HG02642 (cell line): Measurements from ENCODE around the gene SLC6A17.
A peak's percentile ranks its signal among the peaks of the same experiment; 100 is the strongest.

ENCODE experiments used
- ATAC-seq: cut with Tn5 transposase; IDR thresholded peaks from one replicate; pipeline ENCODE4 v1.9.1; 2021; ENCODE audit warnings: mild to moderate bottlenecking; ENCODE audit not compliant: unreplicated experiment, poor library complexity

Gene SLC6A17

GRCh38 chr1:110198746-110199145 lies 48.5 kb downstream of the SLC6A17 start:
- ATAC-seq = no peak

DNA sequence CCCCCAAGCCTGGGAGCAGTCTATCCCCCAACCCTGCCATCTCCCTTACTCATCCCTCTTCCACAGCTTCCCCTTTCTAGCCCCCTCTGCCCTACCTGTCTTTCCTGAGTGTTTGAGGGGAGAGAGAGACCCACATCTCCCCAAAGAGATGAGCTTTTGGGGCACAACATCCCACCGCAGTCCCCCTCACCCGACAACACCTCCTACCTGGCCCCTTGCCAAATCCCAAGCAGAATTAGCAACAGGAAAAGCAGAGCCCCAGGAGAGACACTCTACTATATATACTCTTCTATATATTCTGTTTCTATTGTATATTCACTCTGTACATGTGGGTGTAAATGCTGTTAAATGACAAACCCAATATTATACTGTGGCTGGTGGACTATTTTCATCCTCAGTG lies 49.9 kb downstream of the SLC6A17 start:
- ATAC-seq = no peak

GRCh38 chr1:110200666-110201065 lies 50.4 kb downstream of the SLC6A17 start:
- no peak for ATAC-seq

DNA sequence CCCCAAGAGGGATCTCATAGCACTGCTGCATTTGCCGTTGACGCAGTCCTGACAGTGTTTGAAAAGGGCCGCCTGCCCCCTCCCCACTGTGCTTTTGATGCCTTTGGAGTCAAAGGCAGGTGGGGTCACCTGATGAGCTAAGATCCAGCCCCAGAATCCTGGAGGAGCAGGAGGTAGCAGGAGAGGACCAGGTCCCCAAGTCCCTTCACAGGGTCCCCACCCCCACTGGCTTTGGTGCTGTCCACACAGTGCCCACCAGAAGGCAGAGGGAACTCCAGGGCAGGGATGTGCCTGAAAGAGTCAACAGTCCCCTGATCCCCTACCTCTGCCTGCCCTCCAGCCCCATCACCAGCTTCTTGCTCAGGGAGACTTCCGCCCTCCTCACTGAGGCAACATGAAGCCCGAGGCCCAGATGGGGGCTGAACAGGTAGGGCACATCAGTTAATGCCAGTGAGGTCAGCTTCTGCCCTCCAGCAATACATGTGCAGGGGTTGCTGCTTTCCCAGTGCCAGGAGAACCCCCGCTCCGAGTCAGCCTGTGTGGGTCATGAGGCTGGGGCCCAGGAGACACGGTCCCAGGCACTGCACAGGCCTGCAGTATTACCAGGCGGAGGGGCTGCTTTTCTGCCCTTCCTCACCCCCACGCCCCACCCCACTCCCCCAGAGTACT lies 51.0 kb downstream of the SLC6A17 start:
- ATAC-seq = no peak

GRCh38 chr1:110203021-110203661 lies 52.8 kb downstream of the SLC6A17 start:
- ATAC-seq = no peak

GRCh38 chr1:110205156-110205555 lies 54.9 kb downstream of the SLC6A17 start:
- ATAC-seq = no peak

DNA sequence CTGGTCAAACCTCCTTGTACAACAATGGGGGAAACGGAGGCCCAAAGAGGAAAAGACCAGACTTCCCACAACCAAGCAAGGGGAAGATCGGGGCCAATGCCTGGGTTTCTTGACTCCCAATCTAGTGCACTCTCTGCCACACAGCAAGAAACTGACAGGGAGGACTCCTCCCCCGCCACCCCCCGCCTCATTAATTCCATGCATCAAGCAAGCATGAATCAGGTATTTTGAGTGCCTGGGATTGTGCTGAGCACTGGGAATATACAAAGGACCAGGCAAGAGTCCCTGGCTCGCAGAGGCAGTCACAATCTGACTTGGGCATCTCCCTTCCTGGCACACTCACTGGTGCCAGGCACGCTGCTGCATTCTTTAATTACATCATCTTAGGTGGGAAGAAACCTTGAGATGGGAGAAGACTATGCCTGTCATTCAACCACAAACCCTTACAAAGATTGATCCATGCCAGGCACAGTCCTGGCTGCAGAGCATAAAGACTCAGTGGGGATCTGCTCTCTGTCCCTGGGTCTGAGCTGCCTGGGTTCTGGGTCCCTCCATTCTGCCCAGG lies 55.4 kb downstream of the SLC6A17 start:
- no peak for ATAC-seq

- no peak for ATAC-seq
Observed at GRCh38 chr1:110206261-110206920, 56.1 kb downstream of the SLC6A17 start.

GRCh38 chr1:110207831-110208230 lies 57.5 kb downstream of the SLC6A17 start:
- no peak for ATAC-seq

DNA sequence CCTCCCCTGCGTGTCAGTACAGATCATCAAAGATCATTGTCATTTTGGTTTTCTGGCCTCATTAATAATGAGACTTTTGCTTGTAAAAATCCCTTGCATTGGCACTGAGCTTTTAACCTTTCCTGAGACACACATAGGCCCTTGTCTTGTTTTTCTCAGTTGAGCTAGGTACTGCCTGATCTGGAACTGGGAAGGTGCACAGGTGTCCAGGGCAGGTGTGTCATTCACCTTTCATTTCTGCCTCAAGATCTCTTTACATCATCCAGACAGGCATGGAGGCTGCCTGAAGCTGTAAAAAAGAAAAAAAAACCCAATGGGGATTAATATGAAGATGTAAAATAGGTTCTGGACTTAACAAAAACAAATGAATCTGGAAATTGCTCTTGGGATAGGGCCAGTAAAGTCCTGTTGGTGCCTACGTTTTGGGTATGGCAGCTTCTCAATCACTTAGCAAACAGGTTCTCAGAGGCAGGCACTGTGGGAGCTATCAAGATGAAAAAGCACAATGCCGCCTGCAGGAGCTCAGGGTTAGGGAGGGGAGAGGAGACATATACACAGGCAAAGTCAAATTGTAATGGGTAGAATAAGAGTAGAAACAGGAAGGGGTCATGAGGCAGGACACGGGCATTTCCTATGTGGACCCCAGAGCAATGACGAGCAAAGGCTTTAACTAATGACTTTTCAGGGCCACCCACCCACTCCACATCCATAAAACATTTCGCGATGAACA lies 58.8 kb downstream of the SLC6A17 start:
- no peak for ATAC-seq

DNA sequence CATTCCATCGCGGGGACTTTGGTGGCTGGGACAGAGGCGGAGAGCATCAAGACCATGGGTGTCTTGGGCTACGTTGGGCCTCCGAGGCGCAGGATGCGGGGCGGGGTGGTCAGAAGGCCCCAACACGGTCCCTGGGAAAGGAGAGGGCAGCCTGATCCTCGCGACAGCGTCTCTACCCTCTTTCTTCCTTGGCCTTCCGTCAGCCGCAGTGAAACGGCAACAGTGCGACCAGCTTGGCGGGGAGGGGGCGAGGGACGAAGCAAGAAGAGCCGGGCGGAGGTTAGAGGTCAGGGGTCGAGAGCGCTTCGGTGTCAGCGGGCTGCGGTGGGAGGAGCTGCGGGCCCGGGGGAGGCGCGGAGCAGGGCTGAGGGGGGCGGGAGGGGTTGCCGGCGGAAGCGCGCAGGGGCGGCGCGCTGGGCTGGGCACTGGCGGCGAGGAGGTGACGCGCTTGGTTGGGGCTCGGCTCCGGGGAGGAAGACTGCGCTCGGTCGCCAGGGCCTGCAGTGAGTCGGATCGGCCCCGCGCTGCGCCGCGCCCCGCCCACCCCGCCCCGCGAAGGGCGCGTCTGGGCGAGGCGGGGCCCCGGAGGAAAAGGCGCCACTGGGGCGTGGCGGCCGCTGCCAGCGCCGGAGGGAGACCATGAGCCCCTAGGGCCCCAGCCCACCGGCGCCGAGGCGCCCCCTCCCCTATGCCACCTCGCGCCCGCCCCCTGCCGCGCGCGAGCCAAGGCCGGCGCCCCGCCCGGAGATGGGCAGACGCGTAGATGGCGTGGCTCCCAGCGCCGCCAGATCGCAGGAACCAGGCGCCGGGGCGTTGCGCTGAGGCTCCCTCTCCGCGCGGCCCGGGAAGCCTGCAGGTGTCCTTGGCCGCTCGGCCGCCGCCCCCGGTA lies 59.7 kb downstream of the SLC6A17 start, which contains the start of gene KCNC4:
Gene KCNC4 (plus strand): TSS at position 600 of the 889 bp plus-strand sequence. CDS start 1,186 bp downstream, outside the sequence.
- ATAC-seq = peak; percentile 84

DNA sequence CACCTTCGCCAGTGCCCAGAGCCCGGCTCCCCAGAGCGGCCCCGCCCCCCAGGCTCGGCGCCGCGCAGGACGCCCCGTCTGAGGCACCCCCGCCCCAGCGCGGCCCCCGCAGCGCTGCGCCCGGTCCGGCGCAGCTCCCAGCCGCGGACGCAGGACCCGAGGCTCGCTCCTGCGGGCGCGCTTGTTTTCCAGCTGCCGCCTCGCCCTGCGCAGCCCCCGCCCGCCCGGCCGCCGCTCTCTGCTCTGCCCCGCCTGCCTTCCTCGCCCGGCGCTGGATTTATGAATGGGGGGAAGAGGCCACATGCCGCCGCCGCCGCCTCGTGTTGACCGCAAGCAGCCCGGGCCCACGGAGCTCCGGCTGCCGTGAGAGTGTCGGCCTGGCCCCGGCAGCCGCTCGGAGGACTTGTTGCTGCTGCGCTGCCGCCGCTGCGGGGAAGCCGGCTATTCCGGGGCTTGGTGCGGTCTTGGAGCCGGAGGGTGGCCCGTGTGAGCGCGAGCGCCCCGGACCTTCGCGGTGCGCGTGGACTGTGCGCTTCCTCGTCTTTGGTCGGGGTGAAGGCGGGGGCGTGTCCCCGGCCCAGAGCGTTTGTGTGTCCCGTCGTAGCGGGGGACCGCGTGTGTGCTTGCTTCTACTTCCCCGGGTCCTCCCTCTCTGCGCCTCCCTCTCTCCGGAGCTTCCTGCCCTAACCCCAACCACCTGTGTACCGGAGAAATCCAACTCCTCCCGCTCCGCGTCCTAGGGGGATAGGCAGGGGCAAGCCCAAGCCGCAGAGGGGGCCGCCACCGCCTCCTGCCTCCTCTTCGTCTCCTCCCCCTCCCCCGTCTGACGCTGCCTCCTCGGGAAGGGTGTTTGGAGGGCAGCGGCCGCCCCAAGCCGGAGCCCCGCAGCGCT lies 60.6 kb downstream of the SLC6A17 start:
- peak; percentile 28 for ATAC-seq

DNA sequence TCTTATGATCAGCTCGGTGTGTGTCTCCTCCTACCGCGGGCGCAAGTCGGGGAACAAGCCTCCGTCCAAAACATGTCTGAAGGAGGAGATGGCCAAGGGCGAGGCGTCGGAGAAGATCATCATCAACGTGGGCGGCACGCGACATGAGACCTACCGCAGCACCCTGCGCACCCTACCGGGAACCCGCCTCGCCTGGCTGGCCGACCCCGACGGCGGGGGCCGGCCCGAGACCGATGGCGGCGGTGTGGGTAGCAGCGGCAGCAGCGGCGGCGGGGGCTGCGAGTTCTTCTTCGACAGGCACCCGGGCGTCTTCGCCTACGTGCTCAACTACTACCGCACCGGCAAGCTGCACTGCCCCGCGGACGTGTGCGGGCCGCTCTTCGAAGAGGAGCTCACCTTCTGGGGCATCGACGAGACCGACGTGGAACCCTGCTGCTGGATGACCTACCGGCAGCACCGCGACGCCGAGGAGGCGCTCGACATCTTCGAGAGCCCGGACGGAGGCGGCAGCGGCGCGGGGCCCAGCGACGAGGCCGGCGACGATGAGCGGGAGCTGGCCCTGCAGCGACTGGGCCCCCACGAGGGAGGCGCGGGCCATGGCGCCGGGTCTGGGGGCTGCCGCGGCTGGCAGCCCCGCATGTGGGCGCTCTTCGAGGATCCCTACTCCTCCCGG lies 61.3 kb downstream of the SLC6A17 start:
- no peak for ATAC-seq

DNA sequence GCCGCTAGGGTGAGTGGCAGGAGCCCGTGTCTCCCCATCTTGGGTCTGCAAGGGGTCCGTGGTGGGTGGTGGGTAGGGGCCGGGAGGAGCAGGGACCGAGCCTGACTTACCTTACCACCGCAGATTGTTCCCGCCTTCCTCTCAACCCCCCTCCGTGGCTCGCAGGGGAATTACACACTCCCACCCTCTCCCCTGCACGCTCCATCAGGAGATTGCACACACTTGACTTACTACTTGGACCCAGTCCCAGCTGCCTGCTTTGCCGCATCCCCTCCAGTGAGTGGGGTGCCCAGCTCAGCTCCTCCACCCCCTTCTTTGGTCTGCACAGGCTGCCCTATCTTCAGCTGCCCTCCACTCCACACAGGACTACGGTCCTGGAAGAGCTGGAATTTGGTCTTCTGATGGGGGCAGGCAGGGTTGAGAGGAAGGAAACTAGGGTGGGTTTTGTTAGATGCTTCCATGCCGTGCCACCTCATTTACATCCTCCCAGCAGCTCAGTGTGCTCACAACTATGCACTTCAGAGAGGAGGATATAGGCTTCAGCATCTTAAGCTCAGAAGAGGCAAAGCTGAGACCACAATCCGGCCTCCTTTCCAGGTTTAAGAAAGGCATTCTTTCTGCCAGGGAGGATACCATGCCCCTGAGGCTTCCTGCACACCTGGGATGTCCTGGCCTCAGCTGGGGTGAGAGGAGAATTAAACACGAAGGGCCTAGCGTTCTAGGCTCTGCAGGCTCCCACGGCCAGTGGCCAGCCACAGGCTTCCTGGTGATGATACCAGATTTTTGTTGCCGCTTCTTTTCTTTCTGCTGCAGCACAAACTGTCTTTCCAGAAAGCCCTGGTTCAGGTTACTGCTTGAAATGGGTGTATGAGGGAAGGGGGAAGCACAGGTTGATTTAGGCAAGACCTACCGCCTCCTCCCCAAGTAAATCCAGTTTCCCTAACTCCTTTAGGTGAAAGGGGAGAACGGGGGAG lies 62.2 kb downstream of the SLC6A17 start:
- ATAC-seq = no peak

DNA sequence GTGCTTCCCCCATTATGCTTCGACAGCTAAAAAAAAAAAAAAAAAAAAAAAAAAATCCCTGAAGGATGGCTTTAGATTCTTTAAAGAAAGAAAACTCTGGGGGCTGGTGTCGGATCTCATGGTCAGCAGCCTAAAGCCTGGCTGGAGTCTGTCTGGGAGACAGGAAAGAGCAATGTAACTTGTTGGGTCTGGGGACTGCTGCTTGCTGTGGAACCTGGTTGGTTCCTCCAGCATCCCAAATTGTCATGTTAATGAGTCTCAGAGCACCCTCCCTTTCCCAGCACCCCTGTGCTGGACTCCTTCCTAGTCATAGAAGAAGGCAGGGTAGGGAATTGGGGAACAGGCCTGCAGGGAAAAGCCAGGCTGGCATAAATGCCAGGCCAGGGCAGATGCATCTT lies 62.8 kb downstream of the SLC6A17 start:
- ATAC-seq = no peak

DNA sequence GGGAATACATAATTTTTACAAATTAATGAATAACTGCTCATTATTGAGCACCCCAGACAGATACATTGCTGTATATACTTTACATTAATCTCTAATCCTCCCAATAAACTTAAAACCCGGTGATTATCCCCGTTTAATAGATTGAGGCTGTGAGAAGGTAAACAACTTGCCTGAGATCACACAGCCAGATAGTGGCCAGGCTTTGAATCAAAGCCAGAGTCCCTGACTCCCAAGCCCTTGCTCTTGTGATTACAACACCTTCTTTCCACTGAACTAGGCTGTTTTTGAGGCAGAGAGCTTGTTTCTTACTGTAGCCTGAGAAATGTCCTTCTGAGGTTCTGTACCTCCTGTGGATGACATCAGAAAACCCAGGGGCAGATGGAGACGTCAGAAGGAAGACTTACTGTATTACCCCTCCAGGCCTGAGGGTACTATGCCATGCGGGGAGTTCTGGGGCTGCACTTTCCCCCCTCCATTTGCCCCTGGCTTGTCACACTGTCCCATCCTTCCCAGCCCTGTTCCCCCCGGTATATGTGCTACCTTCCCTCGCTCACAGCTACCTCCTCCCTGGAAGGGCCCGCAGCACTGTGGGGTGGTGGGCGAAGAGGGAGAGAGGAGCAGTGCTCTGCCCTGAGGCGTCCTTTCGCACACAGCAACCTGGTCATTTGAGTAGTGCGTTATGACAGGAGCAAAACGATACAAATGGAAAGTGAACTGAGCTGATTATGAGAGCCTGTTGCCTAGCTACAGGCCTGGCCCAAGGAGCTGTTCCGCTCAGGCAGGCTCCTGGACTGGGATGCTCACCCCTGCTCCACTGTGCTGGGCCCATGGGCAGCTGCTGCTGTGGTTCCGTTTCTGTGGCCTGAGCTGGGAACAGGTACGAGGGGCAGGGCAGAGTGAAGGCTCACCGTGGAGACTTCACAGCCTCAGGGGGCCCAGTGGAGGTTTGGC lies 64.4 kb downstream of the SLC6A17 start:
- ATAC-seq = no peak
